ENCODE measurements around the gene TMEM201. TPM values are rescaled to one million over a fixed set of nuclear protein-coding genes. Genes with fewer than 3 reads are reported as not detected.
A peak's percentile ranks its signal among the peaks of the same experiment; 100 is the strongest.

Gene TMEM201
- total RNA-seq, 1 donor from 2014 or later, result 13.1 TPM

GRCh38 chr1:9596415-9597123 is 7.9 kb downstream of the TMEM201 start:
- DNase-seq (ENCODE audit: low spot score) (no peak), ATAC-seq (peak; percentile 5)
- intact Hi-C loops (cut with DNase I), result no loop called here

- no peak for ATAC-seq
- intact Hi-C loops (cut with DNase I), result no loop called here
- DNase-seq (ENCODE audit: low spot score), result no peak
These were observed 8.9 kb downstream of the TMEM201 start for GRCh38 chr1:9597361-9598315.

- intact Hi-C loops (cut with DNase I), result no loop called here
- no peak for DNase-seq (ENCODE audit: low spot score)
- ATAC-seq, result no peak
These were observed 9.6 kb downstream of the TMEM201 start for GRCh38 chr1:9598316-9598700.

- DNase-seq (ENCODE audit: low spot score) (no peak), ATAC-seq (no peak)
- intact Hi-C loops (cut with DNase I), result no loop called here
These were observed 11.0 kb downstream of the TMEM201 start for GRCh38 chr1:9599741-9600140.

GRCh38 chr1:9600861-9601834 is 12.4 kb downstream of the TMEM201 start:
- ATAC-seq (no peak), DNase-seq (ENCODE audit: low spot score) (no peak)
- intact Hi-C loops (cut with DNase I), result no loop called here

- no peak for ATAC-seq
These were observed 13.5 kb downstream of the TMEM201 start for GRCh38 chr1:9601942-9602793.

GRCh38 chr1:9602794-9603167 is 14.1 kb downstream of the TMEM201 start:
- DNase-seq (ENCODE audit: low spot score) (no peak), ATAC-seq (peak; percentile 16)
- intact Hi-C loops (cut with DNase I), result no loop called here

More at GRCh38 chr1:9601942-9602793, 13.5 kb downstream of the TMEM201 start:
- intact Hi-C loops (cut with DNase I), result no loop called here
- no peak for DNase-seq (ENCODE audit: low spot score)

GRCh38 chr1:9603307-9603706 is 14.6 kb downstream of the TMEM201 start:
- DNase-seq (ENCODE audit: low spot score), result no peak
- ATAC-seq, result no peak
- intact Hi-C loops (cut with DNase I), result no loop called here

GRCh38 chr1:9603766-9604753 is 15.3 kb downstream of the TMEM201 start:
- ATAC-seq, result no peak
- intact Hi-C loops (cut with DNase I), result no loop called here
- DNase-seq (ENCODE audit: low spot score), result no peak

GRCh38 chr1:9604836-9605235 is 16.1 kb downstream of the TMEM201 start:
- ATAC-seq (no peak), DNase-seq (ENCODE audit: low spot score) (no peak)
- intact Hi-C loops (cut with DNase I), result no loop called here

GRCh38 chr1:9605946-9606455 is 17.3 kb downstream of the TMEM201 start:
- DNase-seq (ENCODE audit: low spot score) (no peak), ATAC-seq (no peak)
- intact Hi-C loops (cut with DNase I), result no loop called here

GRCh38 chr1:9606458-9606857 is 17.7 kb downstream of the TMEM201 start:
- ATAC-seq, result no peak

GRCh38 chr1:9606948-9607347 is 18.2 kb downstream of the TMEM201 start:
- no peak for DNase-seq (ENCODE audit: low spot score)
- no peak for ATAC-seq
- intact Hi-C loops (cut with DNase I), result no loop called here

More at GRCh38 chr1:9606458-9606857, 17.7 kb downstream of the TMEM201 start:
- no peak for DNase-seq (ENCODE audit: low spot score)
- intact Hi-C loops (cut with DNase I), result no loop called here

GRCh38 chr1:9607352-9607751 is 18.6 kb downstream of the TMEM201 start:
- ATAC-seq, result no peak
- intact Hi-C loops (cut with DNase I), result no loop called here
- DNase-seq (ENCODE audit: low spot score), result peak; percentile 48

GRCh38 chr1:9609998-9610397 is 21.3 kb downstream of the TMEM201 start:
- ATAC-seq, result no peak
- intact Hi-C loops (cut with DNase I), result no loop called here

GRCh38 chr1:9610548-9610947 is 21.8 kb downstream of the TMEM201 start:
- DNase-seq (ENCODE audit: low spot score), result no peak

More at GRCh38 chr1:9609998-9610397, 21.3 kb downstream of the TMEM201 start:
- no peak for DNase-seq (ENCODE audit: low spot score)

GRCh38 chr1:9611716-9612115 is 23.0 kb downstream of the TMEM201 start:
- ATAC-seq, result no peak
- DNase-seq (ENCODE audit: low spot score), result no peak
- intact Hi-C loops (cut with DNase I), result no loop called here

More at GRCh38 chr1:9610548-9610947, 21.8 kb downstream of the TMEM201 start:
- no peak for ATAC-seq
- intact Hi-C loops (cut with DNase I), result no loop called here

Measured in sciatic nerve (tissue), 2 donors.